GM12878 (cell line): ENCODE measurements around the gene KCNN3. TPM values are rescaled to one million over a fixed set of nuclear protein-coding genes. Genes with fewer than 3 reads are reported as not detected.

Source experiments
- ATAC-seq: fragments of 200-7000 bp; cut with Tn5 transposase; 3 replicates; pipeline ENCODE4 v1.9.1; 2020; ENCODE audit warnings: mild to moderate bottlenecking, moderate library complexity
- BruUV-seq: library from RNA; stranded (reverse); fragments of 400-500 nt; replicated peaks from 2 replicates; lab custom pipeline; 2021; lab: Mats Ljungman, UMichigan
- CTCF ChIA-PET: fragments of 300-600 bp; sonication (Branson Sonifier 250); formaldehyde crosslinking; extraction: SDS; loops from one replicate; lab custom pipeline; 2021; ENCODE audit warnings: inconsistent platforms; lab: Yijun Ruan, JAX
- POLR2A ChIA-PET: fragments of 350-600 bp; formaldehyde crosslinking; extraction: SDS; loops from one replicate; lab custom pipeline; 2021; ENCODE audit warnings: inconsistent platforms; lab: Charles Lee
- RAD21 ChIA-PET: fragments of 300-600 bp; sonication (Branson Sonifier 250); formaldehyde crosslinking; loops from one replicate; lab custom pipeline; 2023; ENCODE audit warnings: antibody characterized with exemption; ENCODE audit not compliant: unreplicated experiment; lab: Charles Lee
- SMC1A ChIA-PET: fragments of 300-600 bp; sonication (Branson Sonifier 250); formaldehyde crosslinking; loops from one replicate; lab custom pipeline; 2023; ENCODE audit not compliant: unreplicated experiment, uncharacterized antibody; lab: Charles Lee
- DNase-seq: peaks from one replicate; pipeline ENCODE4 v3.0.0-alpha.2; 2011; ENCODE audit warnings: low read depth, low spot score
- FAIRE-seq: peaks from 3 replicates; lab custom pipeline; 2011; peaks lifted over from hg19 to GRCh38; lab: Jason Lieb, UNC
- H2AFZ ChIP-seq: 2 replicates; pipeline ENCODE4 v1.6.0; 2011; ENCODE audit warnings: low read depth, low read length, control low read depth; ENCODE audit not compliant: control insufficient read depth
- H3K27ac ChIP-seq: 2 replicates; pipeline ENCODE4 v1.5.1; 2011; ENCODE audit warnings: control low read depth; ENCODE audit not compliant: control insufficient read depth, insufficient read depth
- H3K27me3 ChIP-seq, 2 experiments: replicated peaks in 1 of 2; 2 replicates each; pipeline versions ENCODE4 v1.6.0 to v1.6.1; 2011; ENCODE audit warnings: low read length in 1 of 2; ENCODE audit not compliant: control insufficient read depth in 2 of 2, insufficient read depth in 2 of 2
- H3K36me3 ChIP-seq, 2 experiments: 2 replicates each; pipeline ENCODE4 v1.5.1; 2011; ENCODE audit warnings: low read length in 1 of 2; ENCODE audit not compliant: control insufficient read depth in 2 of 2, insufficient read depth in 2 of 2
- H3K4me1 ChIP-seq: 2 replicates; pipeline ENCODE4 v1.6.1; 2011; ENCODE audit warnings: mild to moderate bottlenecking, low read length, moderate library complexity, mixed read lengths; ENCODE audit not compliant: control insufficient read depth, insufficient read depth
- H3K4me2 ChIP-seq: 2 replicates; pipeline ENCODE4 v1.6.0; 2011; ENCODE audit warnings: control low read depth; ENCODE audit not compliant: control insufficient read depth, insufficient read depth
- H3K4me3 ChIP-seq: fragments of 200-600 bp; sonication (generic); 2 replicates; pipeline ENCODE4 v1.5.1; 2016
- H3K79me2 ChIP-seq: 2 replicates; pipeline ENCODE4 v1.6.0; 2011; ENCODE audit warnings: low read length; ENCODE audit not compliant: control insufficient read depth, insufficient read depth
- H3K9ac ChIP-seq: 2 replicates; pipeline ENCODE4 v1.8.0; 2011; ENCODE audit warnings: low read length, control low read depth, mixed read lengths; ENCODE audit not compliant: control insufficient read depth, insufficient read depth
- H3K9me3 ChIP-seq: replicated peaks from 3 replicates; pipeline ENCODE4 v1.5.1; 2011; ENCODE audit warnings: mild to moderate bottlenecking, low read length; ENCODE audit not compliant: control insufficient read depth, insufficient read depth
- H4K20me1 ChIP-seq: 2 replicates; pipeline ENCODE4 v1.6.0; 2011; ENCODE audit not compliant: control insufficient read depth, insufficient read depth
- ASH2L ChIP-seq: fragments of 300-600, 200-600 bp; sonication (generic); IDR thresholded peaks from 2 replicates; pipeline ENCODE4 v1.6.1; 2017; ENCODE audit warnings: low read depth, mild to moderate bottlenecking, borderline replicate concordance
- ATF2 ChIP-seq: IDR thresholded peaks from 2 replicates; pipeline ENCODE4 v1.6.1; 2012; ENCODE audit warnings: low read length, inconsistent platforms
- ELK1 ChIP-seq: IDR thresholded peaks from 2 replicates; pipeline ENCODE4 v1.6.1; 2012; ENCODE audit warnings: low read depth, low read length, improper control_type of control experiment
- KDM1A ChIP-seq: fragments of 200-600 bp; sonication (generic); IDR thresholded peaks from 2 replicates; pipeline ENCODE4 v1.6.1; 2016; ENCODE audit warnings: borderline replicate concordance
- MYB ChIP-seq: fragments of 150-350 bp; IDR thresholded peaks from 2 replicates; pipeline ENCODE4 v1.6.1; 2014; ENCODE audit warnings: mild to moderate bottlenecking, low read depth, low read length, borderline replicate concordance
- POU2F2 ChIP-seq: IDR thresholded peaks from 3 replicates; pipeline ENCODE4 v1.6.1; 2011; ENCODE audit warnings: low read depth, mild to moderate bottlenecking, low read length, borderline replicate concordance
- SIX5 ChIP-seq: IDR thresholded peaks from 2 replicates; pipeline ENCODE4 v1.6.1; 2011; ENCODE audit warnings: mild to moderate bottlenecking, low read depth, low read length, moderate library complexity; ENCODE audit not compliant: severe bottlenecking
- WGBS: methylation state at CpG from one replicate; pipeline ENCODE4 v1.1.6; 2016; ENCODE audit warnings: low lambda C conversion rate; ENCODE audit not compliant: insufficient replicate concordance, insufficient coverage; ENCODE audit errors: missing lambda C conversion rate; 5-methylcytosine and 5-hydroxymethylcytosine counted together
- in situ Hi-C: fragments of 300-500 bp; cut with MboI; formaldehyde crosslinking; loops from 9 replicates; pipeline ENCODE4 v1.14.3; 2018; ENCODE audit warnings: mixed read lengths
- intact Hi-C: fragments of 100-400 bp; cut with micrococcal nuclease; formaldehyde crosslinking; loops from one replicate; pipeline ENCODE4 v1.14.2; 2022; ENCODE audit not compliant: unreplicated experiment
- polyA plus RNA-seq, 11 experiments: library from polyadenylated mRNA; depleted of rRNA in 4 of 11; unstranded in 6 of 11; stranded (reverse) in 5 of 11; fragments of >200 nt; fragmentation: Nextera tagmentation in 4 of 11; fragmentation: Illumina TruSeq in 1 of 11; extraction: Ambion mirVana in 4 of 11; extraction: Trizol in 1 of 11; gene quantifications; 1 replicate in 1 of 11; 2 replicates in 10 of 11; pipeline versions ENCODE4 v1.2.1 to v1.2.3, GENCODE V29; 2011 to 2016; ENCODE audit warnings: inconsistent platforms in 2 of 11, missing spikeins in 2 of 11, low read depth in 1 of 11
- total RNA-seq, 4 experiments: library from RNA; depleted of rRNA in 3 of 4; stranded (reverse); fragments of >200 nt in 3 of 4; fragmentation: Illumina TruSeq in 1 of 4; extraction: Trizol in 1 of 4; gene quantifications; 2 replicates each; pipeline versions ENCODE4 v1.2.1 to v1.2.3, GENCODE V29; 2013 to 2021

Gene KCNN3
- total and polyA plus RNA-seq, 10 of the 15 experiments (the other 5 are each of a cell fraction or from before 2014, with no cell fraction given): 3.5 to 26.4 (median 14.9) TPM

GRCh38 chr1:154657556-154657955 is 212.5 kb downstream of the KCNN3 start:
- no peak overlapping the region for H3K4me3 ChIP-seq
- no peak for ATAC-seq
- no peaks in the 10 kb centered on the region for H3K36me3 ChIP-seq
- H3K79me2 ChIP-seq: no peaks in the 10 kb centered on the region
- DNase-seq: no peak
- in situ Hi-C loops (no loop called here), intact Hi-C loops (no loop called here)
- no peaks in the 10 kb centered on the region; a peak in 1 of 4 replicates for H3K27me3 ChIP-seq
- BruUV-seq: no TSS peak
- ChIA-PET SMC1A (interaction anchor here (1.0 kb wide), 1 partner anchor 9 kb away, joined by 4 read pairs; no protein-coding TSS in a partner anchor), POLR2A (interaction anchor here (0.7 kb wide), 1 partner anchor 10 kb away, joined by 4 read pairs; no protein-coding TSS in a partner anchor), RAD21 (interaction anchor here (0.6 kb wide), 1 partner anchor 455 kb away, joined by 3 read pairs; no protein-coding TSS in a partner anchor), CTCF (interaction anchor here (0.7 kb wide), 1 partner anchor 341 kb away, joined by 3 read pairs; no protein-coding TSS in a partner anchor)
- H3K9ac ChIP-seq: no peak overlapping the region
- H3K27ac ChIP-seq: no peak overlapping the region
- no peaks in the 10 kb centered on the region for H4K20me1 ChIP-seq
- TF ChIP-seq ATF2 (no peak), POU2F2 (no peak), ASH2L (no peak), KDM1A (no peak), MYB (no peak), SIX5 (no peak), ELK1 (no peak)
- H3K9me3 ChIP-seq: no peaks in the 10 kb centered on the region
- no peak overlapping the region for H3K4me2 ChIP-seq
- H2AFZ ChIP-seq: no peak overlapping the region
- no peak for FAIRE-seq
- WGBS: 0% methylated on average over 2 of the region's 2 CpGs
- H3K4me1 ChIP-seq: no peaks in the 10 kb centered on the region
